D721Med (cell line): ENCODE results near the gene SCAMP4.
A peak's percentile ranks its signal among the peaks of the same experiment; 100 is the strongest.
"Not testable (repeated sequence)": the region's sequence is repeated elsewhere in the genome, so short reads cannot be mapped to it uniquely, and the experiment has no call there.

Experiments
- DNase-seq: peaks from one replicate; pipeline ENCODE4 v3.0.0; 2011; ENCODE audit warnings: low spot score; ENCODE audit not compliant: insufficient read length
- FAIRE-seq: peaks from 2 replicates; lab custom pipeline; 2011; peaks lifted over from hg19 to GRCh38; lab: Jason Lieb, UNC
- CTCF ChIP-seq: IDR thresholded peaks from 2 replicates; pipeline ENCODE4 v1.5.1; 2012; ENCODE audit warnings: mild to moderate bottlenecking, control low read depth; ENCODE audit not compliant: insufficient read depth; ENCODE audit errors: missing control alignments

The SCAMP4 gene

GRCh38 chr19:1882786-1883692, 22.2 kb upstream of the SCAMP4 start:
- no peak for TF ChIP-seq CTCF
- FAIRE-seq = no peak
- DNase-seq = no peak

- TF ChIP-seq CTCF = no peak
- no peak for FAIRE-seq
- DNase-seq = no peak
Measured at GRCh38 chr19:1883784-1884183, 21.4 kb upstream of the SCAMP4 start.

GRCh38 chr19:1884291-1884718, 20.9 kb upstream of the SCAMP4 start:
- TF ChIP-seq CTCF = no peak
- DNase-seq (no peak), FAIRE-seq (no peak)

- TF ChIP-seq CTCF = no peak
- DNase-seq = no peak
- no peak for FAIRE-seq
Measured at GRCh38 chr19:1884719-1885334, 20.4 kb upstream of the SCAMP4 start.

GRCh38 chr19:1885398-1886119, 19.6 kb upstream of the SCAMP4 start, which contains the start of gene ABHD17A:
ABHD17A (minus strand) TSS chr19:1885496; CDS start chr19:1881566, 3,930 bp downstream.
- FAIRE-seq = not testable (repeated sequence)
- peak; percentile 96 for DNase-seq

GRCh38 chr19:1886360-1886759, 18.8 kb upstream of the SCAMP4 start:
- DNase-seq, FAIRE-seq: not testable (repeated sequence)

GRCh38 chr19:1888385-1888784, 16.8 kb upstream of the SCAMP4 start:
- FAIRE-seq (no peak), DNase-seq (no peak)
- TF ChIP-seq CTCF = no peak
